Panc1 (cell line): ENCODE data around the gene MAPK13.

Experiments
- TCF7L2 ChIP-seq: IDR thresholded peaks from 2 replicates; pipeline ENCODE4 v1.6.1; 2011; ENCODE audit warnings: mild to moderate bottlenecking, low read depth, low read length, inconsistent platforms
- TF ChIP-seq, protein P1 (sequence below): fragments of 450-650 bp; IDR thresholded peaks from 2 replicates; pipeline ENCODE4 v1.5.1; 2017; ENCODE audit warnings: mild to moderate bottlenecking

- TF ChIP-seq, protein P1, sequence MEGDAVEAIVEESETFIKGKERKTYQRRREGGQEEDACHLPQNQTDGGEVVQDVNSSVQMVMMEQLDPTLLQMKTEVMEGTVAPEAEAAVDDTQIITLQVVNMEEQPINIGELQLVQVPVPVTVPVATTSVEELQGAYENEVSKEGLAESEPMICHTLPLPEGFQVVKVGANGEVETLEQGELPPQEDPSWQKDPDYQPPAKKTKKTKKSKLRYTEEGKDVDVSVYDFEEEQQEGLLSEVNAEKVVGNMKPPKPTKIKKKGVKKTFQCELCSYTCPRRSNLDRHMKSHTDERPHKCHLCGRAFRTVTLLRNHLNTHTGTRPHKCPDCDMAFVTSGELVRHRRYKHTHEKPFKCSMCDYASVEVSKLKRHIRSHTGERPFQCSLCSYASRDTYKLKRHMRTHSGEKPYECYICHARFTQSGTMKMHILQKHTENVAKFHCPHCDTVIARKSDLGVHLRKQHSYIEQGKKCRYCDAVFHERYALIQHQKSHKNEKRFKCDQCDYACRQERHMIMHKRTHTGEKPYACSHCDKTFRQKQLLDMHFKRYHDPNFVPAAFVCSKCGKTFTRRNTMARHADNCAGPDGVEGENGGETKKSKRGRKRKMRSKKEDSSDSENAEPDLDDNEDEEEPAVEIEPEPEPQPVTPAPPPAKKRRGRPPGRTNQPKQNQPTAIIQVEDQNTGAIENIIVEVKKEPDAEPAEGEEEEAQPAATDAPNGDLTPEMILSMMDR, result no peak
- TF ChIP-seq TCF7L2, result no peak
Measured at GRCh38 chr6:36147294-36147693, 17.0 kb downstream of the MAPK13 start.
